ENCODE data around the gene PTPRM.

PTPRM gene

DNA sequence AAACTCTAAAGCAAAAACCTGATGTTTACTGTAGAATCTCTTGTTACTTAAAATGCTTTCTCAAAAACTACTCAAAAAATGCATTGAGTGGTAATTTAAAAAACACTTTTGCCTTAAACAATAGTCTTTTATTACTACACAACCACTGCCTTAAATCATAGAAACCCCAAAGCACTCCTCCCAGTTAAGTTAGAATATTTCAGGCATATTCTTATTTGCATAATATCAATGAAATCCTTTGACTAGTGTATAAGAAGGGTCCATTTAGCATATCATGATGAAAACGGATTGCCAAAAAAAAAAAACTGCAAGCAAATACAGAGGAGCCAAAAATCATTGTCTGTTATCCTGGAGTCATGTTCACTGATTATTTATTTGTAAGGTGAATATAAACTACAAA, 119.2 kb downstream of the PTPRM start:
- Histone ChIP-seq H3K36me3 (no peaks in the 10 kb centered on the region), H3K27me3 (no peaks in the 10 kb centered on the region), H3K4me1 (ENCODE audit: control insufficient read depth in 1 of 2, insufficient read depth in 1 of 2, low read depth in 1 of 2, low read length in 1 of 2) (no peaks in the 10 kb centered on the region), H3K9me3 (no peaks in the 10 kb centered on the region), H3K27ac (no peak overlapping the region), H3K4me3 (ENCODE audit: low read depth in 1 of 2, low read length in 1 of 2) (no peak overlapping the region)
- TF ChIP-seq, protein P1, sequence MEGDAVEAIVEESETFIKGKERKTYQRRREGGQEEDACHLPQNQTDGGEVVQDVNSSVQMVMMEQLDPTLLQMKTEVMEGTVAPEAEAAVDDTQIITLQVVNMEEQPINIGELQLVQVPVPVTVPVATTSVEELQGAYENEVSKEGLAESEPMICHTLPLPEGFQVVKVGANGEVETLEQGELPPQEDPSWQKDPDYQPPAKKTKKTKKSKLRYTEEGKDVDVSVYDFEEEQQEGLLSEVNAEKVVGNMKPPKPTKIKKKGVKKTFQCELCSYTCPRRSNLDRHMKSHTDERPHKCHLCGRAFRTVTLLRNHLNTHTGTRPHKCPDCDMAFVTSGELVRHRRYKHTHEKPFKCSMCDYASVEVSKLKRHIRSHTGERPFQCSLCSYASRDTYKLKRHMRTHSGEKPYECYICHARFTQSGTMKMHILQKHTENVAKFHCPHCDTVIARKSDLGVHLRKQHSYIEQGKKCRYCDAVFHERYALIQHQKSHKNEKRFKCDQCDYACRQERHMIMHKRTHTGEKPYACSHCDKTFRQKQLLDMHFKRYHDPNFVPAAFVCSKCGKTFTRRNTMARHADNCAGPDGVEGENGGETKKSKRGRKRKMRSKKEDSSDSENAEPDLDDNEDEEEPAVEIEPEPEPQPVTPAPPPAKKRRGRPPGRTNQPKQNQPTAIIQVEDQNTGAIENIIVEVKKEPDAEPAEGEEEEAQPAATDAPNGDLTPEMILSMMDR (IDR thresholded peaks at IDR 0.05) = no peak

- no peak overlapping the region for H3K4me3 ChIP-seq (ENCODE audit: low read depth in 1 of 2, low read length in 1 of 2)
- no peaks in the 10 kb centered on the region for H3K4me1 ChIP-seq (ENCODE audit: control insufficient read depth in 1 of 2, insufficient read depth in 1 of 2, low read depth in 1 of 2, low read length in 1 of 2)
- TF ChIP-seq, protein P1 (IDR thresholded peaks at IDR 0.05) = no peak
- no peaks in the 10 kb centered on the region for H3K9me3 ChIP-seq
- H3K27ac ChIP-seq = no peak overlapping the region
- no peaks in the 10 kb centered on the region for H3K27me3 ChIP-seq
- no peaks in the 10 kb centered on the region for H3K36me3 ChIP-seq
These were observed 121.5 kb downstream of the PTPRM start for GRCh38 chr18:7688580-7688979.

DNA sequence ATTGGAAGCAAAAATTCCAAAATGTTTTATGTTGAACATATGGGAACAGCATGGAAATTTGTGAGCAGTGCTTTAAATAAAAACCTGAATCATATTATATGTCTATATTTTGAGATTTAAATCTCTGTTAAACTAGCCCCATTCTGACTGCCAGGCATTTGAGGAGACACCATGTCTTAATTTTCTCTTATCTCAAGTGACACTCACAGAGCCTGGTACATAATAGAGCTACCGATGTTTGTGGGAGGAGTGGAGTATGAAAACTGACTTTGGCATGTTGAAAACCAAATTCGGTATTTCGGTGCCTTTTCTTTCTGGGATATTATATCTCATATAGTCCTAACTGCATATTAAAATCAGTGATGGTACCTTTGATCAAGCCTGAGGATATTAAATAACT, 124.1 kb downstream of the PTPRM start:
- TF ChIP-seq, protein P1 (IDR thresholded peaks at IDR 0.05) = no peak
- H3K27ac ChIP-seq = no peak overlapping the region
- H3K9me3 ChIP-seq = no peaks in the 10 kb centered on the region
- no peaks in the 10 kb centered on the region for H3K4me1 ChIP-seq (ENCODE audit: control insufficient read depth in 1 of 2, insufficient read depth in 1 of 2, low read depth in 1 of 2, low read length in 1 of 2)
- no peaks in the 10 kb centered on the region for H3K27me3 ChIP-seq
- no peaks in the 10 kb centered on the region for H3K36me3 ChIP-seq
- H3K4me3 ChIP-seq (ENCODE audit: low read depth in 1 of 2, low read length in 1 of 2) = no peak overlapping the region

GRCh38 chr18:7696780-7697179, 129.7 kb downstream of the PTPRM start:
- Histone ChIP-seq H3K36me3 (no peaks in the 10 kb centered on the region), H3K27ac (no peak overlapping the region), H3K9me3 (no peaks in the 10 kb centered on the region)

DNA sequence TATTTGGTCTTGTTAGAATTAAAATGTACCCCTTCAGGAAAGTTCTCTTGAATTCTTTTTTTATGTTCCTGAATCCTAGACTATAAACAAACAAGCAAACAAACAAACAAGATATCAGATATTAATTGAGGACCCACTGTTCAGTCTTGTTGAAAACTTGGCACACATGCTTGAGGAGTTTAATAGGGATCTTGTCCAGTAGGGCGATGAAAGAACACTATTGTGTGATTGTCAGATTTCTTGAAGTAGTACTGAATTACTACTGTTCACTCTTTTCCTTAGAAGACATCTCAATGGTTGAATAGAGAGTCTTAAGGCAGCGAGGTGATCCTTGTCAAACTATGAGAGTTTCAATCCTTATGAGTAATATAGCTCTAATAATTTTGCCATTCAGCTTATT, 130.2 kb downstream of the PTPRM start:
- Histone ChIP-seq H3K27me3 (no peaks in the 10 kb centered on the region), H3K4me3 (ENCODE audit: low read depth in 1 of 2, low read length in 1 of 2) (no peak overlapping the region), H3K9me3 (no peaks in the 10 kb centered on the region), H3K4me1 (ENCODE audit: control insufficient read depth in 1 of 2, insufficient read depth in 1 of 2, low read depth in 1 of 2, low read length in 1 of 2) (no peaks in the 10 kb centered on the region), H3K27ac (no peak overlapping the region), H3K36me3 (no peaks in the 10 kb centered on the region)
- TF ChIP-seq, protein P1 (IDR thresholded peaks at IDR 0.05) = no peak

More at GRCh38 chr18:7696780-7697179, 129.7 kb downstream of the PTPRM start:
- H3K4me3 ChIP-seq (ENCODE audit: low read depth in 1 of 2, low read length in 1 of 2) = no peak overlapping the region
- H3K4me1 ChIP-seq (ENCODE audit: control insufficient read depth in 1 of 2, insufficient read depth in 1 of 2, low read depth in 1 of 2, low read length in 1 of 2) = no peaks in the 10 kb centered on the region
- TF ChIP-seq, protein P1 (IDR thresholded peaks at IDR 0.05) = no peak
- no peaks in the 10 kb centered on the region for H3K27me3 ChIP-seq

DNA sequence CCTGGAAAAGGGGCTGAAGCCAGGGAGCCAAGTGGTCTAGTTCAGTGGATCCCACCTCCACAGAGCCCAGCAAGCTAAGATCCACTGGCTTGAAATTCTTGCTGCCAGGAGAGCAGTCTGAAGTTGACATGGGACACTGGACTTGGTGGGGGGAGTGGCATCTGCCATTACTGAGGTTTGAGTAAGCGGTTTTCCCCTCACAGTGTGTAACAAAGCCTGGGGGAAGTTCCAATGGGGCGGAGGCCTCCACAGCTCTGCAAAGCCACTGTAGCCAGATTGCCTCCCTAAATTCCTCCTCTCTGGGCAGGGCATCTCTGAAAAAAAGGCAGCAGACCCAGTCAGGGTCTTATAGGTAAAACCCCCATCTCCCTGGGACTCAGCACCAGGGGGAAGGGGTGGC, 144.4 kb downstream of the PTPRM start:
- no peaks in the 10 kb centered on the region for H3K4me1 ChIP-seq (ENCODE audit: control insufficient read depth in 1 of 2, insufficient read depth in 1 of 2, low read depth in 1 of 2, low read length in 1 of 2)
- no peak overlapping the region for H3K4me3 ChIP-seq (ENCODE audit: low read depth in 1 of 2, low read length in 1 of 2)
- H3K36me3 ChIP-seq = no peaks in the 10 kb centered on the region
- H3K27ac ChIP-seq = no peak overlapping the region
- TF ChIP-seq, protein P1 (IDR thresholded peaks at IDR 0.05) = no peak
- no peaks in the 10 kb centered on the region for H3K9me3 ChIP-seq
- no peaks in the 10 kb centered on the region for H3K27me3 ChIP-seq

All from neutrophil (primary cell).